Measurements from ENCODE around the gene ELF5. TPM values are rescaled to one million over a fixed set of nuclear protein-coding genes. Genes with fewer than 3 reads are reported as not detected.

The ELF5 gene
- polyA plus RNA-seq, 1 donor from 2014 or later, result not detected

- H3K36me3 ChIP-seq (ENCODE audit: insufficient read depth, low read length), result no peaks in the 10 kb centered on the region
- H2AFZ ChIP-seq (ENCODE audit: low read depth, low read length), result no peak overlapping the region
- H3K27me3 ChIP-seq (ENCODE audit: insufficient read depth, low read depth, low read length), result no peaks in the 10 kb centered on the region
- no peaks in the 10 kb centered on the region for H3K9me2 ChIP-seq (ENCODE audit: insufficient read depth, low read length)
- H3K79me2 ChIP-seq (replicated peaks; ENCODE audit: insufficient read depth, low read length), result no peaks in the 10 kb centered on the region
- H3K9me3 ChIP-seq (ENCODE audit: low read length), result no peaks in the 10 kb centered on the region
- H3K9ac ChIP-seq (ENCODE audit: low read length), result no peak overlapping the region
- no peak for TF ChIP-seq EP300 (conservative IDR thresholded peaks at IDR 0.05; ENCODE audit: poor library complexity, severe bottlenecking)
- TF ChIP-seq RAD21 (conservative IDR thresholded peaks at IDR 0.05), result no peak
- TF ChIP-seq, protein P1, sequence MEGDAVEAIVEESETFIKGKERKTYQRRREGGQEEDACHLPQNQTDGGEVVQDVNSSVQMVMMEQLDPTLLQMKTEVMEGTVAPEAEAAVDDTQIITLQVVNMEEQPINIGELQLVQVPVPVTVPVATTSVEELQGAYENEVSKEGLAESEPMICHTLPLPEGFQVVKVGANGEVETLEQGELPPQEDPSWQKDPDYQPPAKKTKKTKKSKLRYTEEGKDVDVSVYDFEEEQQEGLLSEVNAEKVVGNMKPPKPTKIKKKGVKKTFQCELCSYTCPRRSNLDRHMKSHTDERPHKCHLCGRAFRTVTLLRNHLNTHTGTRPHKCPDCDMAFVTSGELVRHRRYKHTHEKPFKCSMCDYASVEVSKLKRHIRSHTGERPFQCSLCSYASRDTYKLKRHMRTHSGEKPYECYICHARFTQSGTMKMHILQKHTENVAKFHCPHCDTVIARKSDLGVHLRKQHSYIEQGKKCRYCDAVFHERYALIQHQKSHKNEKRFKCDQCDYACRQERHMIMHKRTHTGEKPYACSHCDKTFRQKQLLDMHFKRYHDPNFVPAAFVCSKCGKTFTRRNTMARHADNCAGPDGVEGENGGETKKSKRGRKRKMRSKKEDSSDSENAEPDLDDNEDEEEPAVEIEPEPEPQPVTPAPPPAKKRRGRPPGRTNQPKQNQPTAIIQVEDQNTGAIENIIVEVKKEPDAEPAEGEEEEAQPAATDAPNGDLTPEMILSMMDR (IDR thresholded peaks at IDR 0.05; ENCODE audit: poor library complexity, severe bottlenecking), result no peak
- no peaks in the 10 kb centered on the region for H3F3A ChIP-seq (ENCODE audit: insufficient read depth, low read length, poor library complexity, severe bottlenecking)
- no peak overlapping the region for H3K27ac ChIP-seq (ENCODE audit: low read length)
- no peak overlapping the region for H3K4me3 ChIP-seq (ENCODE audit: low read length)
- H3K4me2 ChIP-seq (ENCODE audit: low read length), result no peak overlapping the region
- no peaks in the 10 kb centered on the region for H4K20me1 ChIP-seq (ENCODE audit: insufficient read depth)
These were observed 55.1 kb downstream of the ELF5 start for GRCh38 chr11:34458525-34458924.

- Histone ChIP-seq H3K27me3 (ENCODE audit: insufficient read depth, low read depth, low read length) (no peaks in the 10 kb centered on the region), H2AFZ (ENCODE audit: low read depth, low read length) (no peak overlapping the region), H3K9ac (ENCODE audit: low read length) (no peak overlapping the region), H3K4me2 (ENCODE audit: low read length) (no peak overlapping the region), H3K27ac (ENCODE audit: low read length) (no peak overlapping the region), H4K20me1 (ENCODE audit: insufficient read depth) (no peaks in the 10 kb centered on the region), H3K4me3 (ENCODE audit: low read length) (no peak overlapping the region), H3K9me2 (ENCODE audit: insufficient read depth, low read length) (no peaks in the 10 kb centered on the region), H3K79me2 (replicated peaks; ENCODE audit: insufficient read depth, low read length) (no peaks in the 10 kb centered on the region), H3F3A (ENCODE audit: insufficient read depth, low read length, poor library complexity, severe bottlenecking) (no peaks in the 10 kb centered on the region), H3K36me3 (ENCODE audit: insufficient read depth, low read length) (no peaks in the 10 kb centered on the region), H3K9me3 (ENCODE audit: low read length) (no peaks in the 10 kb centered on the region)
- TF ChIP-seq, protein P1 (IDR thresholded peaks at IDR 0.05; ENCODE audit: poor library complexity, severe bottlenecking), result no peak
- TF ChIP-seq POLR2AphosphoS5 (IDR thresholded peaks at IDR 0.05) (no peak), REST (IDR thresholded peaks at IDR 0.05; ENCODE audit: borderline replicate concordance) (no peak), EP300 (conservative IDR thresholded peaks at IDR 0.05; ENCODE audit: poor library complexity, severe bottlenecking) (no peak)
These were observed 56.0 kb downstream of the ELF5 start for GRCh38 chr11:34457607-34458006.

All from neural cell (in vitro differentiated cells).